Measurements from ENCODE around the gene MAPK10.

The MAPK10 gene

GRCh38 chr4:86184901-86185285 is 175.0 kb downstream of the MAPK10 start:
- TF ChIP-seq FOXP2 (optimal IDR thresholded peaks at IDR 0.05; ENCODE audit: borderline replicate concordance, extremely low read depth, extremely low read length, insufficient read depth): no peak
- no peak for TF ChIP-seq TAF1 (IDR thresholded peaks at IDR 0.05; ENCODE audit: borderline replicate concordance, insufficient read depth, low read length)
- TF ChIP-seq POLR2AphosphoS5 (IDR thresholded peaks at IDR 0.05; ENCODE audit: low read depth, low read length): no peak
- no peak for TF ChIP-seq SIN3A (IDR thresholded peaks at IDR 0.05; ENCODE audit: borderline replicate concordance, insufficient read depth, low read length)
- no peak for TF ChIP-seq REST (IDR thresholded peaks at IDR 0.05; ENCODE audit: insufficient read depth in 1 of 2, low read depth in 2 of 2, low read length in 2 of 2)

DNA sequence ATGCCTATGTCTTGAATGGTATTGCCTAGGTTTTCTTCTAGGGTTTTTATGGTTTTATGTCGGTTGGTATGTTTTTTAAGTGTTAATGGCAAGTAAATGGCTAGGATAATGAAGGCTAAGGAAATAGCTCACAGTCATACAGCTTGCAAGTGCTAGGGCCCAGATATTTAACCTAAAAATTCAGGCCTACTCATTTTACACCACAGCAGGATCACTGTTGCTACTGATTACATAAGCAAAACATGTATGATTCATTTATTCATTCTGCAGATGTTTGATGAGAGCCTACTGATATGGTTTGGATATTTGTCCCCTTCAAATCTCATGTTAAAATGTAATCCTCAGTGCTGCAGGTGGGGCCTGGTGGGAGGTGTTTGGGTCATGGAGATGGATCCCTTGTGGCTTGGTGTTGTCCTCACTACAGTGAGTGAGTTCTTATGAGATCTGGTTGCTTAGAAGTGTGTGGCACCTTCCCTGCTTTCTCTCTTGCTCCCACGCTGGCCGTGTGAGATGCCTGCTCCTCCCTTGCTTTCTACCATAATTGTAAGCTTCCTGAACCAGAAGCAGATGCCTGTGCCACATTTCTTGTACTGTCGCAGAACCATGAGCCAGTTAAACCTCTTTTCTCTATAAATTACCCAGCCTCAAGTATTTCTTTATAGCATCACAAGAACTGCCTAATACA is 175.5 kb downstream of the MAPK10 start:
- no peak for TF ChIP-seq POLR2AphosphoS5 (IDR thresholded peaks at IDR 0.05; ENCODE audit: low read depth, low read length)

GRCh38 chr4:86181585-86181984 is 178.3 kb downstream of the MAPK10 start:
- TF ChIP-seq TAF1 (IDR thresholded peaks at IDR 0.05; ENCODE audit: borderline replicate concordance, insufficient read depth, low read length) (no peak), POLR2AphosphoS5 (IDR thresholded peaks at IDR 0.05; ENCODE audit: low read depth, low read length) (no peak)

- TF ChIP-seq TAF1 (IDR thresholded peaks at IDR 0.05; ENCODE audit: borderline replicate concordance, insufficient read depth, low read length) (no peak), POLR2AphosphoS5 (IDR thresholded peaks at IDR 0.05; ENCODE audit: low read depth, low read length) (no peak), FOXP2 (optimal IDR thresholded peaks at IDR 0.05; ENCODE audit: borderline replicate concordance, extremely low read depth, extremely low read length, insufficient read depth) (no peak)
These were observed 181.6 kb downstream of the MAPK10 start for GRCh38 chr4:86178211-86178610.

DNA sequence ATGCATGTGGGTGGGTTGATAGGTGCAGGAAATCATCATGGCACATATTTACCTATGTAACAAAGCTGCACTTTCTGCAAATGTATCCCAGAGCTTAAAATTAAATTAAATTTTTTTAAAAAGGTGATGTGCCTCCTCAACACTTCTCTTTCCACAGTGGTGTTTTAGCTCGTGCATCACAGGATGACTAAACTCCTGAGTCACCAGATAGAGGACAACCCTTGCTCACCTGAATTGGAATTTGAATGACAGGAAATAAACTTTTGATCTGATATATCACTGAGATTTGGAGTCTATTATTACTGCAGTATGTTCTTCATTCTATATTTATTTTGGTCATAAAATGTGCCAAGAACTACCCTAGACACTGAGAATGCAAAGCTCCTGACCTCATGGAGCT is 185.3 kb downstream of the MAPK10 start:
- TF ChIP-seq FOXP2 (optimal IDR thresholded peaks at IDR 0.05; ENCODE audit: borderline replicate concordance, extremely low read depth, extremely low read length, insufficient read depth) (no peak), TAF1 (IDR thresholded peaks at IDR 0.05; ENCODE audit: borderline replicate concordance, insufficient read depth, low read length) (no peak), SIN3A (IDR thresholded peaks at IDR 0.05; ENCODE audit: borderline replicate concordance, insufficient read depth, low read length) (no peak), REST (IDR thresholded peaks at IDR 0.05; ENCODE audit: insufficient read depth in 1 of 2, low read depth in 2 of 2, low read length in 2 of 2) (no peak), POLR2AphosphoS5 (IDR thresholded peaks at IDR 0.05; ENCODE audit: low read depth, low read length) (no peak)

GRCh38 chr4:86160426-86160825 is 199.4 kb downstream of the MAPK10 start:
- TF ChIP-seq SIN3A (IDR thresholded peaks at IDR 0.05; ENCODE audit: borderline replicate concordance, insufficient read depth, low read length) (no peak), TAF1 (IDR thresholded peaks at IDR 0.05; ENCODE audit: borderline replicate concordance, insufficient read depth, low read length) (no peak), POLR2AphosphoS5 (IDR thresholded peaks at IDR 0.05; ENCODE audit: low read depth, low read length) (no peak), FOXP2 (optimal IDR thresholded peaks at IDR 0.05; ENCODE audit: borderline replicate concordance, extremely low read depth, extremely low read length, insufficient read depth) (no peak), REST (IDR thresholded peaks at IDR 0.05; ENCODE audit: insufficient read depth in 1 of 2, low read depth in 2 of 2, low read length in 2 of 2) (no peak)

GRCh38 chr4:86159216-86159615 is 200.6 kb downstream of the MAPK10 start:
- no peak for TF ChIP-seq SIN3A (IDR thresholded peaks at IDR 0.05; ENCODE audit: borderline replicate concordance, insufficient read depth, low read length)
- no peak for TF ChIP-seq REST (IDR thresholded peaks at IDR 0.05; ENCODE audit: insufficient read depth in 1 of 2, low read depth in 2 of 2, low read length in 2 of 2)
- TF ChIP-seq TAF1 (IDR thresholded peaks at IDR 0.05; ENCODE audit: borderline replicate concordance, insufficient read depth, low read length): no peak
- TF ChIP-seq POLR2AphosphoS5 (IDR thresholded peaks at IDR 0.05; ENCODE audit: low read depth, low read length): no peak
- TF ChIP-seq FOXP2 (optimal IDR thresholded peaks at IDR 0.05; ENCODE audit: borderline replicate concordance, extremely low read depth, extremely low read length, insufficient read depth): no peak

Data from PFSK-1 (cell line).